ENCODE data around the gene TRAPPC14. TPM values are rescaled to one million over a fixed set of nuclear protein-coding genes. Genes with fewer than 3 reads are reported as not detected.

Gene TRAPPC14
- total RNA-seq, 1 donor from 2014 or later: 20.0 TPM

GRCh38 chr7:100175296-100175935, 16.9 kb upstream of the TRAPPC14 start:
- no peak for DNase-seq (ENCODE audit: extremely low read depth, low read depth, low spot score)

DNA sequence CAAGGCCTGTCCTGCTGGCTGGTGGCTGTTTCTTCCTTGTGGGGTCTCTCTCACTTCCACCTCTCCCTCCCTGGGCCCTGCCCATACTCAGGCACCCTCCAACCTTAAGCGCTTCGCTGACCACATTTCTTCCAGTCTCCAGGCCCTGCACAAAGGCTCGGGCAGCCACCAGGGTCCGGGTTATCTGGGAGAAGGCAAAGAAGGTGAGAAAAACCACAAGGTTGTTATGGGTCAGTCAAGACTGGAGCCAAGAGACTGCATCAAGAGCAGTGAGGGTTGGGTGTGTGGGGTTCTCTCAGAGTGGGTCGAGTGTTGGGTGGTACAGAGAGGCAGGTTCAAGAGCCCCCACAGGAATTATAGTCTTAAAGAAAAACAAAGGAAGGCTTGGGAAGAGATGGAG, 16.1 kb upstream of the TRAPPC14 start:
- DNase-seq (ENCODE audit: extremely low read depth, low read depth, low spot score): no peak

DNA sequence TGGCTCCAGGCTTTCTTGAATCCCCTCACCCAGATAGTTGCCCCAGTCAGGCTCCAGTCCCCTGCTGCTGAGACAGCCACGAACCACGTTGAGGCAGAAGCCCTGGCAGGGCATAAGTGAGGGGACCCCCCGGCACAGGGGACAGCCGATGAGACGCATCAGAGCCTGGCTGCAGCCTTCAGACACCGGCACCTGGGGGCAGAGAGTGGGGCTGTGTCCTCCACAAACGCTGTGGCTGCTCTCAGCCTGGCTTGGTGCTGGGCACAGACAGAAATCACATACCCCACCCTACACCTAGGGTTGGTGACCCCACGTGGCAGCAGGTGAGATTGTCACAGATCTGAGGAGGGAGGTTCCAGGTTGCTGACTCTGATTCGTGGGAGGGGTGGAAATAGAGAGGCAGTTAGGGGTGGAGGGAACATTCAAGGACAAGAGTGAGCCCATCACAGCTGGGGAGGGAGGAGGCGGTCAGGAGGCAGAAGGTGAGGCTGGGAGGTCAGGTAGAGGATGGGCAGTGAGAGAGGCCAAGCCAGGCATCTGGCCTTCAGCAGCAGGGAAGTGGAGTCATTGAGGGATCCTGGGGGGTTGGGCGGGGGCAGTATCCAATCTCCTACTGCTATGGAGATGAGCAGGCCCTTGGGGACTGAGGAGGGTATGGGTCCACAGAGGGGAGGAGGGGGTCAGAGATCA, 15.4 kb upstream of the TRAPPC14 start:
- DNase-seq (ENCODE audit: extremely low read depth, low read depth, low spot score): no peak

GRCh38 chr7:100171840-100172239, 13.3 kb upstream of the TRAPPC14 start:
- no peak for DNase-seq (ENCODE audit: extremely low read depth, low read depth, low spot score)

GRCh38 chr7:100171087-100171681, 12.7 kb upstream of the TRAPPC14 start:
- no peak for DNase-seq (ENCODE audit: extremely low read depth, low read depth, low spot score)

DNA sequence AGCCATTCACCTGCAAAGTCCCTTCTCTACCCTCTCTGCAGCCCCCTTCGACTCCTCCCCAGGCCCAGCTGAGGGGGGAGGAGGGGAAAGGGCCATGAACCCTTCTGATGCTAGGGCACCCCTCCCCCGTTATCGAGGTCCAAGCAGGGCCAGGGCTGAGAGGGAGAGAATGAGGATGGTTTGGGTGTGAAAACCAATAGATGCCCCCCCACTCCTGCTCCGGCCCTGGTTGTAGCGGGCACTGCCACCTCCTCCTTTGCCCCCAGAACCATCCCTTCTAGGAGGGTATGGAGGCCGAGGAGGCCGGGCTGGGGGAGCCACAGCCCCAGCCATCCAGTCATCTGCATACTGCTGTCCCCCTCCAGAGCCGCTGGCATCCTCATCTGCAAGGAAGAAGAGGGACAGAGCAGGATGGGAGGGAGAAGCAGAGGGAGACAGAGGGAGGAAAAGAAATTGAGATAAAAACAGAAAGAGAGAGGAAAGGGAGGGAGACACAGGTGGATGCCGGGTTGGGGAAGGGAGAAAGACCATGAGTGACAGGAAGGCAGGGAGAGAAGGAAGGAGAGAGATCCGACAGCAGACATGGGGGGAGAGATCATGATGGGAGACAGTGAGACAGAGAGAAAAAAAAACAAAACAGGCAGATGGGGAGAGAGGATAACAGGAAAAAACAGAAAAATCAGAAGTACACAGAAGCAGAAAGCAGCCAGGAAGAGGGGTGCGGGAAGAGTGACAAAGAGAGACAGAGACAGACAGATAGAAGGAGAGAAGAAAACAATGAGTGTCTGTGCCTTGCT, 11.8 kb upstream of the TRAPPC14 start:
- no peak for DNase-seq (ENCODE audit: extremely low read depth, low read depth, low spot score)

DNA sequence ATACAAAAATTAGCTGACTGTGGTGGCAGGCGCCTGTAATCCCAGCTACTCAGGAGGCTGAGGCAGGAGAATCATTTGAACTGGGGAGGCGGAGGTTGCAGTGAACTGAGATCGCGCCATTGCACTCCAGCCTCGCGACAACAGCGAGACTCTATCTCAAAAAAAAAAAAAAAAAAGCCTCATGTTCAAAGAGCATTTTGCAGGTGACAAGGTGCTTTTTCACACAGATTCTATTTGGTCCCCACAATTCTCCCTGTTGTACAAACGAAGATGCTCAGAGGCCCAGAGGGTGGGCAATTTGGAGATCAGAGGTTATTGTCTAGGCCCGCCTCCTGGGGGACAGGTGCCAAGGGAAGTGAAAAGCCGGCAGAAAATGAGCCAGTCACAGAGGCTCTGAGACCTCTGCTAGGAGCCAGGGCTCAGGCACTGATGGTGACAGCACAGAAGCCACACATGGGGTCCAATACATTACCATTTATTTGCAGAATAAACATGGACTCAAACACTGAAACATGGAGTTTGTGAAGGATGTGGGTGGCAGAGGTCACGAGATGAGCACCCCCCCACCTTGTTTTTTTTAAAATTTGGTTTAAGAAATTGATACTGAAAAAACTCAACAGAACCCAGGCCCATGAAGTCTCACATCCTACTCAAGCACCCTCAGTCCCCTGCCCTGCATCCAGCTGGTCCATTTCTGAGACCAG, 10.8 kb upstream of the TRAPPC14 start:
- DNase-seq (ENCODE audit: extremely low read depth, low read depth, low spot score): no peak

DNA sequence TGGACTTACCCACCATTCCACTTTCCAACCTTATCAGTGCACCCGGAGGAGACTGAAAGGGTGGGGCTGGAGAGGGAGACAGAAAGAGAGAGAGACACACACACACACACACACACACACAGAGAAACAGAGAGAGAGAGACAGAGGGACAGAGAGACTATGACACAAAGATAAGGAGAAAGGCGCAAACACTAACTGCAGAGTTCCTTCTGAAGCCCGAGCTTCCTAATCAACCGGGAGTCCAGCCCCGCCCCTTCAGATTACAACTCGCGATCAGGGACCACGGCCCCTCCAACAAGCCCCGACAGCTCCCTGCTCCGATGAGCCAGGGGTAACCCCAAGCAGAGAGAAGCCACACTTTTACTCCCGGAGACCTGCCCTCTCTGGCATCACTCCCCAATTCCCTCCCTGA, 9.4 kb upstream of the TRAPPC14 start:
- DNase-seq (ENCODE audit: extremely low read depth, low read depth, low spot score): no peak

- no peak for DNase-seq (ENCODE audit: extremely low read depth, low read depth, low spot score)
Observed at GRCh38 chr7:100166970-100167911, 8.7 kb upstream of the TRAPPC14 start.

DNA sequence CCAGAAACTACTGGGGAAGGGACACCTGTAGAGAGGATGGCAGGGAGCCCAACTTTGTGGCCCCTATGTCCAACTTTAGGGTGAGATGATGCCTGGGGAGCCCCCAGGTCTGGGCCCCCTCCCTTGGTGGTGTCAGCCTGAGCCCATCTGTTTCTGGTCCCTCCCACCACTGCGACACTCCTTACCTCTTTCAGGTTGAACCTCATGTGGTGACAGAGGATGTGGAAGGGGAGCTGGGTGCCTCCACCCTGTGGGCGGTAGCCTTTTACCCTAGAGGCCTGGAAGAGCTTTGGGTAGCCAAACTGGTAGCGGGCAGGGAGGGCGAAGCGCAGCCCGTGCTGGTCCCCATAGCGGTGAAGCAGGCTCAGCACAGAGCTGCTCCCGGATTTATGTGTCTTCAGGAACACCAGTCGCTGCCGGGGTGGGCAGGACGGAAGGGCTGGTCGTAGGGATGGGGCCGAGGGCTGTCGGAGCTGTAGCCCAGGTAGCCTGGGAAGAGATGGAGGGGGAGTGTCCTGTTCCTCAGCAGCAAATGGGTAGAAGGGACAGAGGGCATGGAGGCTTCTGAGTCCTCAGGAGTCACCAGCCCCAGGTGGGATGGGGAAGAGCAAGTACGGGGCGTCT, 7.9 kb upstream of the TRAPPC14 start:
- no peak for DNase-seq (ENCODE audit: extremely low read depth, low read depth, low spot score)

- no peak for DNase-seq (ENCODE audit: extremely low read depth, low read depth, low spot score)
Observed at GRCh38 chr7:100163871-100164270, 5.3 kb upstream of the TRAPPC14 start.

DNA sequence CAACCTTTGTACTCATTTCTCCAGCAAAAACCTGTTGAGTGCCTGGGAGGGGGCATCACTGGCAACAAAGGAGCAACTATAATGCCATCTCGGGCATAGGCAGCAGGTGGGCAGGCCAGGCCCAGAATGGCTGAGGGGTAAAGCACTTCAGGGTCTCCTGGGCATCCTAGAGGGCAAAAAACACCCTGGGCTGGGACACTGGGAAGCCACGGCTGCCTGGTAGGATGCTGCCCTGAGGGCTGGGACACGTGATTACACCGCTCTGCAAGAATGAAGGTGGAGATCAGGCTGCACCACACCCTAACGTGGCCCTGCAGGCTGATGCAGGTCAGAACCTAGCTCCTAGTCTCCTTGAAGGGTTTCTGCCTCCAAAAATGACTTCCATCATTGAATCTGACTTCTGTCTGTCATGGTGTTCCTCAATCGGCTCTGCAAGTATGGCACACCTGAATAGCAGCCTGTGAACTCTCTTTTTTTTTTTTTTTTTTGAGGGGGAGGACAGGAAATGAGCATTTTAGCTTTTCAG, 4.5 kb upstream of the TRAPPC14 start:
- DNase-seq (ENCODE audit: extremely low read depth, low read depth, low spot score): no peak

GRCh38 chr7:100160067-100160466, 1.5 kb upstream of the TRAPPC14 start:
- no peak for DNase-seq (ENCODE audit: extremely low read depth, low read depth, low spot score)

- no peak for DNase-seq (ENCODE audit: extremely low read depth, low read depth, low spot score)
Observed at GRCh38 chr7:100159099-100159623, 638 bp upstream of the TRAPPC14 start.

- no peak for DNase-seq (ENCODE audit: extremely low read depth, low read depth, low spot score)
Observed at GRCh38 chr7:100157334-100158228, 942 bp downstream of the TRAPPC14 start.

GRCh38 chr7:100157069-100157333, 1.5 kb downstream of the TRAPPC14 start:
- no peak for DNase-seq (ENCODE audit: extremely low read depth, low read depth, low spot score)

DNA sequence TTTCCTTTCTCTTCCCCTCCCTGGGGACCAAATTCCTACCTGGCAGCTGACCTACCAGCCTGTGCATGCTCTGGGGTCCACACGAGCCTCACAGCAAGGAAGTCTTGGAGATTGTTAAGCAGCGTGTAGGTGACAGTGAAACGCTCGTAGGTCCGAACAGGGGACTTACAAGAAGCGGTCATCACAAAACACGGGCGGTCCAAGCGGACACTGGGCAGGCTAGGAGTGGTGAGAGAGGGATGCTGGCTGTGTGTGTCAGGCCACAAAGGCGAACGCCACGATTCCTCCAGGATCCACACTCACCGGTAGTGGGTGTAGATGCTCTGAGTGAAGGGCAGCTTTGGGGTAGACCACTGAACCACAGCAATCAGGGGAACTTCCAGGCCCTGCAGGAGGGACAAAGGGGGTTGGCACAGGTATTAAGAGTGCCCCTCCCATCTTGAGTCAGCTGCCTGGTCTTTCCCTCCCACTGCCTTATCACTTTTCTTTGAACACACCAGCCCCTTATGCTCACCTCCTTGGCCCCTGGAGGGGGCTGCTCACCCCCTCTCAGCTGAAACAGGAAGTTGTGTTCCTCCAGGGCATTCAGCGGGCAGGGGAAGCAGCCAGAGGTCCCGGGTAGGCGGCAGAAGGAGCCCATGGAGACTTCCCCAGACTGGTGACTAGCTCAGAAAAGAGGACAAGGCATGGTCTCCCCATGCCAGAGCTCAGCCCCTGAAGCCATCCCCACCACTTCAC, 2.0 kb downstream of the TRAPPC14 start:
- DNase-seq (ENCODE audit: extremely low read depth, low read depth, low spot score): no peak

Data from glomerular endothelial cell (primary cell).